ENCODE data around the gene OTULIN. TPM values are rescaled to one million over a fixed set of nuclear protein-coding genes. Genes with fewer than 3 reads are reported as not detected.

OTULIN gene
- total RNA-seq, 6 experiments from 2014 or later, result 17.5 to 22.0 (median 21.3) TPM

DNA sequence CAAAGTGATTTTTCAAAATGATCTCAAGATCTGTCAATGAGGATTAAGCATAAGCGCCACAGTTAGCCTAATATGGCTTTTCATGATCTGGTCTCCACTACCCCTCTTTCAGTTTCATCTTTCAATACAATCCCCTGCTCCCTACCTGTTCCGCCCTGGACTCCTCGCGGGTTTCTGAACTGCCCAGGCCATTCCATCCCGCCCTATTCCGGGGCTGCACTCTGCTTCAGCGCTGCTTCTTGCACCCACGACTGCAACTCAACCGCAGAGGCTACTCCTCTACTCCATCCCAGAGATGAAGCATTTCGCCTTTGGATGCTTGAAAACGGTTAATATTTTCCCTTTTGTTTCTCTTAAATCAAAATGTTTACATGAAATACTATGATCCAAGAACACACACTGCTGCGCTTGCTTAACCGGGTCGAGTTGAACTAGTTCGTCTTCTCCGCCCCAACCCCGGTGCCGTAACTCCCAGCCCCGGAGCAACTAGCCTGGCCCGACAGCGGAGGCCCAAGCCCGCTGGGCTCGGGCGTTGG is 716 bp upstream of the OTULIN start:
- no peak for DNase-seq
- Mint-ChIP-seq H3K9me3 (no peaks in the 10 kb centered on the region), H3K27ac (peak overlapping the region; percentile 95), H3K27me3 (ENCODE audit: insufficient read depth) (no peaks in the 10 kb centered on the region), H3K4me1 (ENCODE audit: low read depth) (peaks cover 70% of the 10 kb centered on the region), H3K36me3 (ENCODE audit: low read depth) (no peaks in the 10 kb centered on the region; the same call in 1 of the 2 replicates), H3K4me3 (peak overlapping the region; percentile 93)
- TF ChIP-seq, protein P1, sequence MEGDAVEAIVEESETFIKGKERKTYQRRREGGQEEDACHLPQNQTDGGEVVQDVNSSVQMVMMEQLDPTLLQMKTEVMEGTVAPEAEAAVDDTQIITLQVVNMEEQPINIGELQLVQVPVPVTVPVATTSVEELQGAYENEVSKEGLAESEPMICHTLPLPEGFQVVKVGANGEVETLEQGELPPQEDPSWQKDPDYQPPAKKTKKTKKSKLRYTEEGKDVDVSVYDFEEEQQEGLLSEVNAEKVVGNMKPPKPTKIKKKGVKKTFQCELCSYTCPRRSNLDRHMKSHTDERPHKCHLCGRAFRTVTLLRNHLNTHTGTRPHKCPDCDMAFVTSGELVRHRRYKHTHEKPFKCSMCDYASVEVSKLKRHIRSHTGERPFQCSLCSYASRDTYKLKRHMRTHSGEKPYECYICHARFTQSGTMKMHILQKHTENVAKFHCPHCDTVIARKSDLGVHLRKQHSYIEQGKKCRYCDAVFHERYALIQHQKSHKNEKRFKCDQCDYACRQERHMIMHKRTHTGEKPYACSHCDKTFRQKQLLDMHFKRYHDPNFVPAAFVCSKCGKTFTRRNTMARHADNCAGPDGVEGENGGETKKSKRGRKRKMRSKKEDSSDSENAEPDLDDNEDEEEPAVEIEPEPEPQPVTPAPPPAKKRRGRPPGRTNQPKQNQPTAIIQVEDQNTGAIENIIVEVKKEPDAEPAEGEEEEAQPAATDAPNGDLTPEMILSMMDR (IDR thresholded peaks at IDR 0.05), result no peak

DNA sequence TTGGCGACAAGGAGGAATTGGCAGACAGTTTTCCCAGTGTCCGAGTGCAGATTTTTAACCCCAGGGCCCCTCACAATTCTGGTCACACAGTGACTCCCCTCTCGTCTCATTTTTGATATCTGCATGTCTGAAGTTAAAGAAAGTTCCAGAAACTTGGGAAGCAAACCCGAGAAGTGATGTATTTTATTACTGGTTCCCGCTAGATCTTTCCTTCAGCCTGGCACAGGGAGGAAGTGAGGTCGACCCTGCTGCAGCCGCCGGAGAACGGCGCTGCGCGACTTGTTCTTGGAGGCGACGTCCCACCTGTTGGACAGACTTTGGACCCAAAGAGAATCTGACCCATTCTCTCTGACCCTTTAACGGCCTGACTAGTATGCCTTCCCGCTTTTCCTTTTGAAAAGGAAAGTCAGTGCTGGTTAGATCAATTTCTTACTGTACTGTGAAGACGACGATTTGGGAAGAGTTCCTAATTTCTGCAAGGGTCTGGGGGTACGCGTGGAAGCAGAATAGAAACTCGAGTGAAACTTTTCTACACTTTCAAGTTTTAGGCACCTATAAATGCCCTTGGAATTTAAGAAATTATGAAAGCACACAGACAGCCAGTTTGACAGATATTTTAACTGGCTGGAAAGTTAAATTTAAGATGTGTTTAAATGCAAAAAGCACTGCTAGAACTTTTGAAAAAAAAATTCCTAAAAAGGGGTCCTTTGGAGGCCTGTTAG is 744 bp downstream of the OTULIN start:
- Mint-ChIP-seq H3K27me3 (ENCODE audit: insufficient read depth) (no peaks in the 10 kb centered on the region), H3K4me3 (peak overlapping the region; percentile 99), H3K36me3 (ENCODE audit: low read depth) (no peaks in the 10 kb centered on the region; the same call in 1 of the 2 replicates), H3K27ac (peak overlapping the region; percentile 81), H3K4me1 (ENCODE audit: low read depth) (peaks cover 67% of the 10 kb centered on the region), H3K9me3 (no peaks in the 10 kb centered on the region)
- DNase-seq, result peak; percentile 6
- TF ChIP-seq, protein P1 (IDR thresholded peaks at IDR 0.05), result no peak; the same call in 1 of the 2 replicates

DNA sequence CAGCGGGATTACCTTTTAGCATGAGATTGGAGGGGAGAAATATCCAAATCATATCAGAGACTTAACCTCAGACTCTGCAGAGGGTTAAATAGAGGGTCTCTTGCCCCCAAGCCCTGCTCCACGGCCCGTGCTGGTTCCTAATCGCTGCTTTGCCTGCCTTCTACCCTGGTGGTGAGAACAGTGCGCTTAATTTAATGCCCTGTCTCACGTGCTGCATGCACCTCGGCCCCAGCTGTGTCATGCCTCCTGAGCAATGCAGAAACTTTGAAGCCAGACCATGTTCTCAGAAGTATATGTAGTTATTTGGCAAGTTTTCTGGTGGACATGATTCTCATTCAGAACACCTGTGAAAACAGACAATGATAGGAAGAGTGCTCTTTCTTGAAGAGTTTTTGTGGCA is 1.4 kb downstream of the OTULIN start:
- Mint-ChIP-seq H3K27me3 (ENCODE audit: insufficient read depth) (no peaks in the 10 kb centered on the region), H3K27ac (no peak overlapping the region; the same call in 1 of the 2 replicates), H3K36me3 (ENCODE audit: low read depth) (no peaks in the 10 kb centered on the region; the same call in 1 of the 2 replicates), H3K4me3 (peak overlapping the region; percentile 99), H3K9me3 (no peaks in the 10 kb centered on the region), H3K4me1 (ENCODE audit: low read depth) (peaks cover 63% of the 10 kb centered on the region)
- TF ChIP-seq, protein P1 (IDR thresholded peaks at IDR 0.05), result peak; percentile 32; the same call in 1 of the 2 replicates
- DNase-seq, result peak; percentile 32

DNA sequence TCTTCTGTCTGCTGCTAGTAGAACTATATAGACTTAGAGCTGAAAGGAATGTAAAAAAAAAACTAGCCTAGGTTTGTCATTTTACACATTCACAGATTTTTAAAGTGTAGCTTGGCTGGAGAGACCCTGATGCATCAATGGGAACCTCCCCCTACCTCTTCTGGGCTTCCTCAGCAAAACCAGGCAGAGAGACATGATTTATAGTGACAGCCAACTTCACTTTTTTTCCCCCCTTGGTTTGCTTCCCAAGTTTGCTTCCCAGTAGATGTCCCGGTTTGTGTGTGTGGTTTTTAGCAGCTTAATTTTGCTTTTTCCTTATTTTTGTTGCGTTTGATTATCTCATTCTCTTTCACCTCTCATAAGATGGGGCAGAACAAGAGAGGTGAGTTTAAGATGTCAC is 1.8 kb downstream of the OTULIN start:
- TF ChIP-seq, protein P1 (IDR thresholded peaks at IDR 0.05), result no peak
- H3K27ac Mint-ChIP-seq, result peak overlapping the region; percentile 34; the same call in 1 of the 2 replicates
- peak overlapping the region; percentile 99 for H3K4me3 Mint-ChIP-seq
- no peaks in the 10 kb centered on the region for H3K27me3 Mint-ChIP-seq (ENCODE audit: insufficient read depth)
- H3K9me3 Mint-ChIP-seq, result no peaks in the 10 kb centered on the region
- H3K36me3 Mint-ChIP-seq (ENCODE audit: low read depth), result no peaks in the 10 kb centered on the region; the same call in 1 of the 2 replicates
- peaks cover 63% of the 10 kb centered on the region for H3K4me1 Mint-ChIP-seq (ENCODE audit: low read depth)
- DNase-seq, result no peak

DNA sequence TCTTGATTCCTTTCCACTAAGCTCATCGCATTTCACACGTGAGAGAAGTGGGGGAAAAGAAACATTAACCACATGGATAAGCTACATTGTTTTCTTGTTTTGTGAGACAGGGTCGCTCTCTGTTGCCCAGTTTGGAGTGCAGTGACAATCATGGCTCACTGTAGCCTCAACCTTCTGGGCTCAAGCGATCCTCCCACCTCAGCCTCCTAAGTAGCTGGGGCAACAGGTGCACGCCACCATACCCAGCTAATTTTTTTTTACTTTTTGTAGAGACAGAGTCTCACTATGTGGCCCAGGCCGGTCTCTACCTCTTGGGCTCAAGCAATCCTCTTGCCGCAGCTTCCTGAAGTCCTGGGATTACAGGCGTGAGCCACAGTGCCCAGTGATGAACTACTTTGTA is 2.8 kb downstream of the OTULIN start:
- no peaks in the 10 kb centered on the region for H3K27me3 Mint-ChIP-seq (ENCODE audit: insufficient read depth)
- peaks cover 65% of the 10 kb centered on the region for H3K4me1 Mint-ChIP-seq (ENCODE audit: low read depth)
- H3K4me3 Mint-ChIP-seq, result no peak overlapping the region
- no peak for DNase-seq
- TF ChIP-seq, protein P1 (IDR thresholded peaks at IDR 0.05), result no peak
- no peaks in the 10 kb centered on the region for H3K9me3 Mint-ChIP-seq
- no peaks in the 10 kb centered on the region; the same call in 1 of the 2 replicates for H3K36me3 Mint-ChIP-seq (ENCODE audit: low read depth)
- H3K27ac Mint-ChIP-seq, result no peak overlapping the region
